Uterus (tissue), 2 donors: ENCODE measurements around the gene IFNLR1.

Experiments
- CTCF ChIP-seq, 4 experiments: fragments of 200-600 bp in 2 of 4; fragments of 450-650 bp in 2 of 4; sonication (generic) in 2 of 4; IDR thresholded peaks; one replicate each; pipeline ENCODE4 v1.5.1; 2016 to 2019; ENCODE audit warnings: antibody characterized with exemption in 4 of 4, mild to moderate bottlenecking in 2 of 4, moderate library complexity in 1 of 4
- POLR2A ChIP-seq, 2 donors: fragments of 450-650 bp; IDR thresholded peaks; one replicate each; pipeline ENCODE4 v1.6.1; 2016; ENCODE audit warnings: antibody characterized with exemption in 2 of 2, mild to moderate bottlenecking in 1 of 2, moderate library complexity in 1 of 2

GRCh38 chr1:24186031-24186710, 918 bp downstream of the IFNLR1 start:
- TF ChIP-seq CTCF (IDR thresholded peaks at IDR 0.05), result no peak
- no peak for TF ChIP-seq POLR2A (IDR thresholded peaks at IDR 0.05)
